Measurements from ENCODE around the gene RNF145. TPM values are rescaled to one million over a fixed set of nuclear protein-coding genes. Genes with fewer than 3 reads are reported as not detected.

The RNF145 gene
- total RNA-seq, 1 experiment from 2014 or later, result 122 TPM

GRCh38 chr5:159113405-159113804, 95.9 kb downstream of the RNF145 start:
- peaks cover 56% of the 10 kb centered on the region for H3K27me3 Mint-ChIP-seq (ENCODE audit: insufficient read depth, unreplicated experiment)
- no peak for TF ChIP-seq CTCF (IDR thresholded peaks at IDR 0.05; ENCODE audit: unreplicated experiment)
- no peak overlapping the region for H3K4me3 Mint-ChIP-seq (ENCODE audit: unreplicated experiment)
- intact Hi-C loops (cut with micrococcal nuclease), result no loop called here
- no peaks in the 10 kb centered on the region for H3K4me1 Mint-ChIP-seq (ENCODE audit: insufficient read depth, unreplicated experiment)
- ChIA-PET CTCF (interaction anchor here (0.6 to 3.6 kb wide), 6 partner anchors 10 to 1039 kb away, joined by 3 to 41 read pairs (median 3); no protein-coding TSS in a partner anchor), POLR2A (interaction anchor here (0.7 kb wide), 1 partner anchor 15 kb away, joined by 3 read pairs; no protein-coding TSS in a partner anchor)
- no peak for DNase-seq (ENCODE audit: unreplicated experiment)
- no peaks in the 10 kb centered on the region for H3K36me3 Mint-ChIP-seq (ENCODE audit: insufficient read depth, unreplicated experiment)
- no peaks in the 10 kb centered on the region for H3K9me3 Mint-ChIP-seq (ENCODE audit: unreplicated experiment)
- BruUV-seq (replicated peaks), result no TSS peak
- H3K27ac Mint-ChIP-seq (ENCODE audit: low read depth, unreplicated experiment), result no peak overlapping the region

GRCh38 chr5:159112436-159112835, 96.9 kb downstream of the RNF145 start:
- CTCF ChIA-PET, result interaction anchor here (0.6 to 3.6 kb wide), 9 partner anchors 11 to 1295 kb away, joined by 3 to 41 read pairs (median 3); no protein-coding TSS in a partner anchor
- Mint-ChIP-seq H3K36me3 (ENCODE audit: insufficient read depth, unreplicated experiment) (no peaks in the 10 kb centered on the region), H3K4me1 (ENCODE audit: insufficient read depth, unreplicated experiment) (no peaks in the 10 kb centered on the region), H3K9me3 (ENCODE audit: unreplicated experiment) (no peaks in the 10 kb centered on the region), H3K27ac (ENCODE audit: low read depth, unreplicated experiment) (no peak overlapping the region), H3K27me3 (ENCODE audit: insufficient read depth, unreplicated experiment) (peaks cover 66% of the 10 kb centered on the region), H3K4me3 (ENCODE audit: unreplicated experiment) (no peak overlapping the region)
- intact Hi-C loops (cut with micrococcal nuclease), result no loop called here
- no peak for TF ChIP-seq CTCF (IDR thresholded peaks at IDR 0.05; ENCODE audit: unreplicated experiment)
- DNase-seq (ENCODE audit: unreplicated experiment), result no peak
- POLR2A ChIA-PET, result interaction anchor here (0.5 to 0.6 kb wide), 2 partner anchors 10 to 109 kb away, joined by 3 read pairs; no protein-coding TSS in a partner anchor
- no TSS peak for BruUV-seq (replicated peaks)

Other genes starting within 250 kb of the RNF145 start
- 1.0 and 2.0 TPM in 2 replicates for gene EBF1, start 109.6 kb downstream of the RNF145 start, total RNA-seq (2022)
- 74.4 and 89.6 TPM in 2 replicates for gene UBLCP1, start 53.7 kb upstream of the RNF145 start, total RNA-seq (2022)
- 0.14 and 0.15 TPM in 2 replicates for gene IL12B, start 120.9 kb upstream of the RNF145 start, total RNA-seq (2022)